Stimulated activated CD4-positive, alpha-beta T cell treated with anti-CD3 and anti-CD28 coated beads, Interleukin-4, amount 100 ng/mL, for 4 hours (primary cell): Measurements from ENCODE around the gene NUDCD2.
"Not testable (repeated sequence)": the region's sequence is repeated elsewhere in the genome, so short reads cannot be mapped to it uniquely, and the experiment has no call there.

Experiments used
- DNase-seq, 2 experiments: peaks; one replicate each; pipeline ENCODE4 v3.0.0-alpha.2; 2020

Gene NUDCD2

GRCh38 chr5:163415673-163416072 is 44.2 kb downstream of the NUDCD2 start:
- not testable (repeated sequence) for DNase-seq

DNA sequence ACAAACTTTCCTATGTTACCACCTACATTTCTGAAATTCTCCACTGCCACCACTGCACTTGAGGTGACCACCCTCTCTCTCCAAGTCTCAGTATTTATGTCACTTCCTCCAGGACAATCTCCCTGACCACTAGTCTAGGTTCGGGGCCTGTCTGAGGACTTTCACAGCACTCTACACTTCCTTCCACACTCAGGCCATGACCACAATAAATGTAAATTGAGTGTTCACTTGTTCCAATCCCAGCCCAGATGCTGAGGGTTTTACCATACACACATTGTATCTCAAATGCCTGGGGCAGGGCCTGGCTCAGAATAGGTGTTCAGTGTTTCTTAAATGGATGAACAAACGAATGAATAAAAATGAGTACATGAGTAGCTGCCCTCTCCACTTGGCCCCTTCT is 49.4 kb downstream of the NUDCD2 start:
- no peak for DNase-seq

DNA sequence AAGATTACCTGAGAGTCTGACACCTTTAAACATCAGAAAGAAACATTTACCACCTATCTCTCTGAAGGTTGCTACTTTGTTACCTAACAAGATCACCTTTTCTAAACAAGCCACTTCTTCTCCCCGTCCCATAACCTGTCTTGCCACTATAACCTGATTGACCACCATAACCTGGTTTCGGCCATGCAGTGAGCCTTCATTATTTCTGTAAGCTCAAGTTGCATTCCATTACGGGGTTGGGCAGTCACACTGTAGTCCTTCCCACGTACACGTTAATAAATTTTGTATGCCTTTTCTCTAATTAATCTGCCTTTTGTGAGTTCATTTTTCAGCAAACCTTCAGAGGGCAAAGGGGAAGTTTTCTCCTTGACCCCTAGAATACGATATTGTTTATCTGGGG is 50.5 kb downstream of the NUDCD2 start:
- DNase-seq: no peak

DNA sequence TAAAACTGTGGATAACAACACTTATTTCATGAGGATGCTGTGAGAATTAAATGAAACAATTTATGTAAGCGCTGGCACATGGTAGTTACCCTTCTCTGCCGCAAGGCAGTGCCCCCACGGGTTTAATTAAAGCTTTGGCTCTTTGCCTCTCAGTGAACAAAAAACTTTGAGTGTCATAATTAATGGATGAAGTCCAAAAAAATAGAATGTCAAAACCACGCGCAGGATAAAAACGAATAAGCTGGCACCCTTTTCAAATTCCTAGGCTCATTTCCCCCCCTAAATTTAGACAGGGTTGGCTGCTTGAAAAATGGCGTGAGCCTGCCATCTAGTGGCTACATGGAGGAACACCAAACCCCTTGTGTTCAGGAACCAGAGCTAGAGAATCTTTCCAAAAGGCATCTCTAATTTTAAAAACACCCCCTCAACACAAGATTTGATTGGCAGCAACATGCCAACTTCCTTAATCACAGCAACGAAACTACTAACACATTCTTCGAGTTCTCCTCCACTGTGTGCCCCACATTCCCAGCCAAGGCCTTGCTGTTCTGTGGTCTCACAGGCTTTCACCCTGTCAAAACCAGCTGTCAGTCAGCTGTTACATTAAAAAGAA is 51.5 kb downstream of the NUDCD2 start:
- peak; percentile 40 to 43 for DNase-seq

- DNase-seq: no peak
These were observed 52.8 kb downstream of the NUDCD2 start for GRCh38 chr5:163407034-163407655.

- DNase-seq: no peak
These were observed 55.3 kb downstream of the NUDCD2 start for GRCh38 chr5:163404364-163405173.

DNA sequence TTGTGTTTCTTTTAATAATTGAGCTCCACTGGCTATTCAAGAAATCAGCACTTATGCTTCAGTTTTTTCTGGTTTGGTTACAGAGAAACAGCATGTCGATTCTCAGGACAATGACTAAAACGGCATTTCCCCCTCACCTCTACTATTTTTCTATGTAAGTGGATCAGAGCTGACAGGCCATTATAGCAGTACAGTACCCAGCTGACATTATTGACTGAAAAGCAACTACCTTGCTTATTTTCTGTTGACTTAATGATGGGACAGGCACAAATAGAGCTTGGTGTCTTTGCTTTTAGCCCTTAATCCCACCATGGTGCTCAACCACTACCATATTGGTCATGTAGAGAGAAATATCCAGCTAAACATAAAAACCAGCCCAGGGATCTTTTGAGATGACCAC is 57.9 kb downstream of the NUDCD2 start:
- no peak for DNase-seq

DNA sequence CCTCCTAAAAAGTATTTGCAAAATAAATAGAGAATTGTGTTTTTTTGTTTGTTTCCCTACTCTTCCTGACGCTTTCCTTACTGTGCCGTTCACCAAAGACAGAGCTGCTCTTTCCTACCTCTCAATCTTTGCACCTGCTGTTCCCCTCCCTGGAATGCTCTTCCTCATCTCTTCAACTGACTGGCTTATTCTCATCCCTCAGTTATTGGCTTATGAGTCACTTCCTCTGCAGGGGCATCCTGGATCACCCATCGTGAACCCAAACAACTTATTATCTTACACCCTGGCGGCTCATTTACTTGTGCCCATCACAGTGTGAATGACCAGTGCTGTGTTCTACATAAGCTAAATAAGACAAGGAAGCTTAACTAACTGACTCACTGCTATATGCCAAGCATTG is 58.6 kb downstream of the NUDCD2 start:
- no peak for DNase-seq

DNA sequence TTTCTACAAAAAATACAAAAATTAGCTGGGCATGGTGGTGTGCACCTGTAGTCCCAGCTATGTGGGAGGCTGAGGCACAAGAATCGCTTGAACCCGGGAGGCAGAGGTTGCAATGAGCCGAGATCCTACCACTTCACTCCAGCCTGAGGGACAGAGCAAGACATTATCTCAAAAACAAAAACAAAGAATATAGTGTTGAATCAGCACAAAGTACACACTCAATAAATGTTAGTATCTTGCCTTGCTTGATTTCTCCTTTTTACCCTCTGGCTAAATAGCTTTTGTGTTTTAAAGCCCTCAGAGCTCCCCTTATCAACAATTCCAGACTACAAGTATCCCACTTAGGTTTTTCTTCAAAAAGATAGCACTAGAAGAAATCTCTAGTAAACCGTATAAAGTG is 60.0 kb downstream of the NUDCD2 start:
- no peak for DNase-seq

GRCh38 chr5:163397354-163397753 is 62.5 kb downstream of the NUDCD2 start:
- DNase-seq: no peak

- DNase-seq: not testable (repeated sequence)
These were observed 63.0 kb downstream of the NUDCD2 start for GRCh38 chr5:163396818-163397340.
